Dendritic cell treated with granulocyte-macrophage colony-stimulating factor and Interleukin-4, amounts not matched to agents 40 ng/mL and 50 ng/mL, for 4 days (primary cell): ENCODE results near the gene METTL27.
"Not testable (repeated sequence)": the region's sequence is repeated elsewhere in the genome, so short reads cannot be mapped to it uniquely, and the experiment has no call there.

Source experiments
- H3K27ac Mint-ChIP-seq: one replicate; pipeline ENCODE4 v1.8.0; 2022; ENCODE audit warnings: mild to moderate bottlenecking, mixed read lengths
- H3K27me3 Mint-ChIP-seq: one replicate; pipeline ENCODE4 v1.8.0; 2022; ENCODE audit warnings: mild to moderate bottlenecking, mixed read lengths
- H3K36me3 Mint-ChIP-seq: one replicate; pipeline ENCODE4 v1.8.0; 2022; ENCODE audit warnings: low read depth, mixed read lengths
- H3K4me1 Mint-ChIP-seq: one replicate; pipeline ENCODE4 v1.8.0; 2022; ENCODE audit warnings: low read depth, mixed read lengths
- H3K4me3 Mint-ChIP-seq: one replicate; pipeline ENCODE4 v1.8.0; 2022; ENCODE audit warnings: mild to moderate bottlenecking, moderate library complexity, mixed read lengths
- H3K9me3 Mint-ChIP-seq: one replicate; pipeline ENCODE4 v1.8.0; 2022; ENCODE audit warnings: mixed read lengths
- intact Hi-C: fragments of 100-400 bp; cut with micrococcal nuclease; formaldehyde crosslinking; loops from one replicate; pipeline ENCODE4 v1.15.0; 2022

Gene METTL27

DNA sequence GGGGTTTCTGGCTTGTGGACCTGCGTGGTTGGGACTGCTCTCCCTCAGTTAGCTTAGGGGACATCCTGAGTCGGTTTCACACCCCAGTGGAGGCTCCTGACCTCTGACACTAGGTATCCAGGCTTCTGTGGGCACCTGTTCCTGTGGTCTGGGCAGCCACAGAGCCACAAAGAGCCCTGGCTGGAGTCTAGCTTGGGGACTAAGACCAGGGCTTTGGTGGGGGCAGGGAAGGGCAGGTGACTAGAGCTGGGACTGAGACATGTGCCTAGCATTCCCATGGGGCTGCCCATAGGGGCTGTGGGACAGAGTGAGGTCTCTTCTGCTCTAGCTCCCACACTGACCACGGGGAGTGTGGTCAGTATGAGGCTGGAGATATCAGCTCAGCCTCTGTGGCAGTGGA, 14.6 kb upstream of the METTL27 start:
- H3K4me1 Mint-ChIP-seq = peaks cover 15% of the 10 kb centered on the region
- H3K27me3 Mint-ChIP-seq = peaks cover 61% of the 10 kb centered on the region
- H3K27ac Mint-ChIP-seq = no peak overlapping the region
- no peak overlapping the region for H3K4me3 Mint-ChIP-seq
- no peaks in the 10 kb centered on the region for H3K9me3 Mint-ChIP-seq
- intact Hi-C loops = loop anchor here (10.0 kb wide), 2 partner anchors 112 to 232 kb away; partner anchors contain the start of gene MLXIPL
- no peaks in the 10 kb centered on the region for H3K36me3 Mint-ChIP-seq

DNA sequence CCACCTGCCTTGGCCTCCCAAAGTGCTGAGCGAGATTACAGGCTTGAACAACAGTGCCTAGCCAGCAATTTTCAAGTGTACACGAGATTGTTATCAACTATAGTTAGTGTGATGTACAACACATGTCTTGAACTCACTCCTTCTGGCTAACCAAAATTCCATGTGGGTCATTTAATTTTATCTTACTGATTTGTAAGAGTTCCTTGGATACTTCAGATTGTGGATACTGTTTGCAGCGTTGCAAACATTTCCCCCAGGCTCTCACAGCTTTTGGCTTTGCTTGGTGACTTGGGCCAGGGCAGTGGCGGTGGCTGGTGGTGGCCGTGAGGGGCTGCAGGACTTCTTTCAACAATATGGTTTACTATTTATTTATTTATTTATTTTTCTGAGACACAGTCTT, 10.2 kb upstream of the METTL27 start:
- no peaks in the 10 kb centered on the region for H3K36me3 Mint-ChIP-seq
- peaks cover 41% of the 10 kb centered on the region for H3K27me3 Mint-ChIP-seq
- intact Hi-C loops = loop anchor here (10.0 kb wide), 2 partner anchors 108 to 228 kb away; partner anchors contain the start of gene MLXIPL
- H3K4me3 Mint-ChIP-seq = no peak overlapping the region
- H3K27ac Mint-ChIP-seq = peak overlapping the region; percentile 71
- H3K4me1 Mint-ChIP-seq = peaks cover 57% of the 10 kb centered on the region
- H3K9me3 Mint-ChIP-seq = no peaks in the 10 kb centered on the region

DNA sequence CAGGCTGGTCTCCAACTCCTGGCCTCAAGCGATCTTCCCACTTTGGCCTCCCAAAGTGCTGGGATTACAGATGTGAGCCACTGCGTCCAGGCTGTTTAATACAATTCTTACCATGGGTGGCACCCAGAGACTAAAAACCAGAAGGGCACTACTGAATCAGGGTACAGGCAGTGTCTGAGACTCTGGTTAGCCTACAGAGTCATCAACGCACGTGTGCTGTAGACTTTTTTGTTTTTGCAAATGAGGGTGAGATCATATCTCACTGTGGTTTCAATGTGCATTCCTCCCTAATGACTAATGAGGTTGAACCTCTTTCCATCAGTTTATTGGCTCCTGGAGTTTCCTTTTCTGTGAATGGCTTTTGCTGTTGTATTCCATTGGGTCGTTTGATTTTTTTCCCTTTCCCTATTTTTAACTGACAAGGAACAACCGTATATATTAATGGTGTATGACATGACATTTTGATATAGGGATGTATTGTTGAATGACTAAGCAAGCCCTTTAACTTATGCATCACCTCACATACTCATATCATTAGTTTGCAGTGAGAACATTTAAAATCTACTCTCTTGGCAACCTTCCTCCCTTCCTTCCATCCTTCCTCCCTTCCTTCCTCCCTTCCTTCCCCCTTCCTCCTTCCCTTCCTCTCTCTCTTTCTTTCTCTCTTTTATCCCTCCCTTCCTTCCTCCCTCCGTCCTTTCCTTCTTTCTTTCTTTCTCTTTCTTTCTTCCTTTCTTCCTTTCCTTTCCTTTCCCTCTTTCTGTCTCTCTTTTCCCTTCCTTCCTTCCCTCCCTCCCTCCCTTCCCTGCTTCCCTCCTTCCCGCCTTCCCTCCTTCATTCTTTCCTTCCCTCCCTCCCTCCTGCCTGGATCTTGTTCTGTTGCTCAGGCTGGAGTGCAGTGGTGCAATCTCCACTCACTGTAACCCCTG, 9.4 kb upstream of the METTL27 start:
- no peaks in the 10 kb centered on the region for H3K36me3 Mint-ChIP-seq
- peaks cover 34% of the 10 kb centered on the region for H3K27me3 Mint-ChIP-seq
- intact Hi-C loops = loop anchor here (10.0 kb wide), 2 partner anchors 107 to 227 kb away; partner anchors contain the start of gene MLXIPL
- peaks cover 62% of the 10 kb centered on the region for H3K4me1 Mint-ChIP-seq
- H3K4me3 Mint-ChIP-seq = no peak overlapping the region
- no peaks in the 10 kb centered on the region for H3K9me3 Mint-ChIP-seq
- peak overlapping the region; percentile 71 for H3K27ac Mint-ChIP-seq

DNA sequence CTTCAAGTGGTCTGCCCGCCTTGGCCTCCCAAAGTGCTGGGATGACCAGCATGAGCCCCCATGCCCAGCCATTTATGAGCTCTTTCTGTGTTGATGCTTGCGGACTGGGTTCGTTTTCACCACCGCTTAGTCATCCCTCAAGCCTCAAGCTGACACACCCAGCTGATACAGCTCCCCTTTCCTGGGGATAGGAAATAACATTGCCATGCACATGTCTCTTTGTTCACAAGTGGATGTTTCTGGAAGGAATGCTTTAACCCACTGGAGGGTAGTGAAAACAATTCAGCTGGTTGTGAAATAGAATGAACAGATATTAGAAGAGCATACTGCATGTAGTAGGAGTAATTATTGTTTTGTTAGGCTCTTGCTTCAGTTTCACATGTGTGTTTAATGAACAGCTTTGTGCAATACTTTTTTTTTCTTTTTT, 8.5 kb upstream of the METTL27 start:
- intact Hi-C loops = loop anchor here (10.0 kb wide), 2 partner anchors 106 to 226 kb away; partner anchors contain the start of gene MLXIPL
- no peak overlapping the region for H3K4me3 Mint-ChIP-seq
- peaks cover 68% of the 10 kb centered on the region for H3K4me1 Mint-ChIP-seq
- H3K27ac Mint-ChIP-seq = peak overlapping the region; percentile 71
- no peaks in the 10 kb centered on the region for H3K36me3 Mint-ChIP-seq
- no peaks in the 10 kb centered on the region for H3K9me3 Mint-ChIP-seq
- peaks cover 25% of the 10 kb centered on the region for H3K27me3 Mint-ChIP-seq

DNA sequence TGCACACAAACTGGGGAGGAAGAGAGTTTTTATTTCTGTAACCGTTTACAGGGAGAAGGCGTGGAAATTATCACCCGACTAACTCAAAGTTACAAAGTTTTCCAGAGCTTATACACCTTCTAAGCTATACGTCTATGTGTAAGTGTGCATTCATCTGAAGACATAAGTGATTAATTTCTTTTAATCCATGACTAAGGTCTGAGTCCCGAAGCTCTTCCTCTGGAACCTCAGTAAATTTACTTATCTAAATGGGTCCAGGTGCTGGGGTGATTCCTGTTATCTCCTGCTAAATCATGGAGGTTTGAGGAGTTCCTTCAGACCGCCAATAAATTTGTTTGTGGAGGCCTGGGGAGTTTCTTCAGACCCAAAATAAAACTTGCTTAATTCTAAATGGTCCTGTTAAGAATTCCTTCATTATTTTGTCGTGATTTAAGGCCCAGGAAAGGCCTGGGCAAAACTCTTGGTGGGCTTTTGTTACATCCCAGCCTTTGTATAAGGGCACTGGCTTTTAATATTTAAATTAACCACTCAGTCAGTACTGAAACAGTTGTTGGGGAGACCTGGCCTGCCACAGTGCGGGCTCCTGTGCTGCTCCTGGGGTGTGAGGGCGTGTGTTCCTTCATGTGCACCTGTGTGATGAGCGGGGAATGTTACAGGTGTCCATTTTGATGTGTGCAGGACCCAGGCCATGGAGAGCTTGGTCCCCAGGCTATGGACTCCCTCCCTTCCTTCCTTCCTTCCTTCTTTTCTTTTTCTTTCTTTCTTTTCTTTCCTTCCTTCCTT, 5.8 kb upstream of the METTL27 start:
- peaks cover 5% of the 10 kb centered on the region for H3K27me3 Mint-ChIP-seq
- H3K4me1 Mint-ChIP-seq = peaks cover 86% of the 10 kb centered on the region
- intact Hi-C loops = no loop called here
- H3K27ac Mint-ChIP-seq = peak overlapping the region; percentile 71
- H3K4me3 Mint-ChIP-seq = no peak overlapping the region
- H3K9me3 Mint-ChIP-seq = no peaks in the 10 kb centered on the region
- H3K36me3 Mint-ChIP-seq = no peaks in the 10 kb centered on the region

DNA sequence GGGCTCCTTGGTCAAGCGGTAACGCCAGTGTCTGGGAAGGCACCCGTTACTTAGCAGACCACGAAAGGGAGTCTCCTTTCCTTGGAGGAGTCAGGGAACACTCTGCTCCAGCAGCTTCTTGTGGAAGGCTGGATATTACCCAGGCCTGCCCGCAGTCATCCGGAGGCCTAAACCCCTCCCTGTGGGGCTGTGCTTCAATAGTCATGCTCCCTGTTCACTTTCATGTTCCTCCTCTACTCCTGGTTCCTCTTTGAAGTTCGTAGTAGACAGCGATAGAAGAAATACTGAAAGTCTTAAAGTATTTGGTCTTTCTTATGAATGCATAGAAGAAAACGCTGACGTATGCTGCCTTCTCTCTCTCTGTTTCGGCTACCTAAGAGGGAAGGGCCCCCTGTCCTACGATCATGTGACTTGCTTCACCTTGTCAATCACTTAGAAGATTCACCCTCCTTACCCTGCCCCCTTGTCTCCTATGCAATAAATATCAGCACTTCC, 3.4 kb upstream of the METTL27 start:
- H3K27me3 Mint-ChIP-seq, intact Hi-C loops, H3K9me3 Mint-ChIP-seq: not testable (repeated sequence)
- peak overlapping the region; percentile 85 for H3K27ac Mint-ChIP-seq
- peaks cover 17% of the 10 kb centered on the region for H3K36me3 Mint-ChIP-seq
- peaks cover 84% of the 10 kb centered on the region for H3K4me1 Mint-ChIP-seq
- peak overlapping the region; percentile 25 for H3K4me3 Mint-ChIP-seq

DNA sequence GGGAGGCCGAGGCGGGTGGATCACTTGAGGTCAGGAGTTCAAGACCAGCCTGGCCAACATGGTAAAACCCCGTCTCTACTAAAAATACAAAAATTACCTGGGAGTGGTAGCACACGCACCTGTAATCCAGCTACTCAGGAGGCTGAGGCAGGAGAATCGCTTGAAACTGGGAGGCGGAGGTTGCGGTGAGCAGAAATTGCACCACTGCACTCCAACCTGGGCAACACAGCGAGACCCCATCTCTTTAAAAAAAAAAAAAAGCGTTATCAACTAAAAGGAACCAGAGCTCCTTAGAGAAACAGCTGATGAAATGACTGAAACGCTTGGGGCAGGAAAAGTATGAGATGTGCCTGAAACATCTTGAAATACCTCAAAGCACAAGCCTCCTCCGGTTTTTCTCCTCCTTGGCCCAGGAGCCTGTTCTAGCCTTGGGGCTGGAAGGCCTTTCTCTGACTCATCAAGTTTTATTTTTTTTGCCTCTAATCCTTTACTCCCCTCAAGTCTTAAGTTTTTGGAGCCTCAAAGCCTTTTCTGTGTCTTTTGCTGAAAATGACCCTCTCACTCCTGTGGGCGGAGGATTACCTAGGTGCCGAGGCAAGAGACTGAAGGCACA, 2.6 kb upstream of the METTL27 start:
- Mint-ChIP-seq H3K27ac (peak overlapping the region; percentile 85), H3K27me3 (peaks cover 6% of the 10 kb centered on the region), H3K4me1 (peaks cover 82% of the 10 kb centered on the region), H3K9me3 (no peaks in the 10 kb centered on the region), H3K4me3 (no peak overlapping the region), H3K36me3 (peaks cover 25% of the 10 kb centered on the region)
- intact Hi-C loops = no loop called here

DNA sequence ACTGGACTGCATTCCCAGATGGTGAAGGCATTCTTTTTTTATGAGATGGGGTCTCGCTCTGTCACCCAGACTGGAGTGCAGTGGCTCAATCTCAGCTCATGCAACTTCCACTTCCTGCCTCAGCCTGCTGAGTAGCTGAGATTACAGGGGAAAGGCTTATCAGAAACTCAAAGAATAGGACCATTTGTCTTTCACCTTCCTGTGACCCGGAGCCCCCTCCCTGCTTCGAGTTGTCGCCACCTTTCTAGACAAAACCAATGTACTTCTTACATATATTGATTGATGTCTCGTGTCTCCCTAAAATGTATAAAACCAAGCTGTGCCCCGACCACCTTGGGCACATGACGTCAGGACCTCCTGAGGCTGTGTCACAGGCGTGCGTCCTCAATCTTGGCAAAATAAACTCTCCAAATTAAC, 1.8 kb upstream of the METTL27 start:
- intact Hi-C loops = no loop called here
- Mint-ChIP-seq H3K4me3 (peak overlapping the region; percentile 0), H3K27ac (peak overlapping the region; percentile 85)

DNA sequence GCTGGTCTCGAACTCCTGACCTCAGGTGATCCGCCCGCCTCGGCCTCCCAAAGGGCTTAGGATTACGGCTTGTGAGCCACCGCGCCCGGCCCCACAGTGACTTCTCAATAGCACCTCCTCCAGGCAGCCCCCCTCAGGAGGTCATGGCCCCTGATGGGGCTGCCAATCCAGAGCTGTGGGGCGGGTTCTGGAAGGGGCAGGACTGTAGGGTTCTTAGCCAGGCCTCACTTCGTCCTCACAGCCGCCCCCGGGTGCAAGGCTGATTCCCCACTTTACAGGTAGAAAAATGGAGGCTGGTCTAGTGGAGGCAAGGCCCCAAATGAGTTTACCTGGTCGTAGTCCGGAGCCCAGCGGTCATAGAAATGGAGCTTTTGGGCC, 638 bp downstream of the METTL27 start:
- peaks cover 34% of the 10 kb centered on the region for H3K36me3 Mint-ChIP-seq
- peak overlapping the region; percentile 85 for H3K27ac Mint-ChIP-seq
- intact Hi-C loops = no loop called here
- peaks cover 78% of the 10 kb centered on the region for H3K4me1 Mint-ChIP-seq
- peaks cover 25% of the 10 kb centered on the region for H3K27me3 Mint-ChIP-seq
- no peaks in the 10 kb centered on the region for H3K9me3 Mint-ChIP-seq
- H3K4me3 Mint-ChIP-seq = peak overlapping the region; percentile 92

More for the DNA sequence above, 1.8 kb upstream of the METTL27 start:
- Mint-ChIP-seq H3K4me1 (peaks cover 82% of the 10 kb centered on the region), H3K27me3 (peaks cover 12% of the 10 kb centered on the region), H3K36me3 (peaks cover 33% of the 10 kb centered on the region), H3K9me3 (no peaks in the 10 kb centered on the region)

DNA sequence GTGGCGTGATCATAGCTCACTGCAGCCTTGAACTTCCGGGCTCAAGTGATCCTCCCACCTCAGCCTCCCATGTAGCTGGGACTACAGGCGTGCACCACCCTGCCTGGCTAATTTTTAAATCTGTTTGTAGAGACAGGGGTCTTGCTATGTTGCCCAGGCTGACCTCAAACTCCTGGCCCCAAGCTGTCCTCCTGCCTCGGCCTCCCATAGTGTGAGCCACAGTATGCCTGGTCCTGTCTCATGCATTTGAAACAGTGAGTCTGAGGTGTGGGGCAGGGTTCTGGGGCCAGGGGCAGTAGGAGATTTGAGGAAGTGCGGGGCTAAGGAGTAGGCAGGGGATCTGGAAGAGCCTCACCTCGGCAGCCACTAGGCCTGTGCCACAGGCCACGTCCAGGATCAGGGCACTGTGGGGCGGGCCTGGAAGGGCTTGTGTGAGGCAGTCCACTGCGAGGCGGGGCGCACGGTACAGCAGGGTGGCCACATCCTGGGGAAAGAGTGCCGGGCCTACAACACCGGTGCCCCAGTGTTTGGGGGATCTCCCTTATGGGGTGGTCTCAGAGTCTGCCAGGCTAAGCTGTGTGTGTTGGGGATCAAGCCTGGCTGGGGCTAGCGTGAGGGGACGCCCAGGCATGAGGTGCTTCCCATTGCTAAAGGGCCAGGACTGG, 1.5 kb downstream of the METTL27 start:
- Mint-ChIP-seq H3K4me1 (peaks cover 70% of the 10 kb centered on the region), H3K9me3 (no peaks in the 10 kb centered on the region), H3K4me3 (peak overlapping the region; percentile 92), H3K36me3 (peaks cover 34% of the 10 kb centered on the region), H3K27ac (peak overlapping the region; percentile 85), H3K27me3 (peaks cover 25% of the 10 kb centered on the region)
- intact Hi-C loops = no loop called here

DNA sequence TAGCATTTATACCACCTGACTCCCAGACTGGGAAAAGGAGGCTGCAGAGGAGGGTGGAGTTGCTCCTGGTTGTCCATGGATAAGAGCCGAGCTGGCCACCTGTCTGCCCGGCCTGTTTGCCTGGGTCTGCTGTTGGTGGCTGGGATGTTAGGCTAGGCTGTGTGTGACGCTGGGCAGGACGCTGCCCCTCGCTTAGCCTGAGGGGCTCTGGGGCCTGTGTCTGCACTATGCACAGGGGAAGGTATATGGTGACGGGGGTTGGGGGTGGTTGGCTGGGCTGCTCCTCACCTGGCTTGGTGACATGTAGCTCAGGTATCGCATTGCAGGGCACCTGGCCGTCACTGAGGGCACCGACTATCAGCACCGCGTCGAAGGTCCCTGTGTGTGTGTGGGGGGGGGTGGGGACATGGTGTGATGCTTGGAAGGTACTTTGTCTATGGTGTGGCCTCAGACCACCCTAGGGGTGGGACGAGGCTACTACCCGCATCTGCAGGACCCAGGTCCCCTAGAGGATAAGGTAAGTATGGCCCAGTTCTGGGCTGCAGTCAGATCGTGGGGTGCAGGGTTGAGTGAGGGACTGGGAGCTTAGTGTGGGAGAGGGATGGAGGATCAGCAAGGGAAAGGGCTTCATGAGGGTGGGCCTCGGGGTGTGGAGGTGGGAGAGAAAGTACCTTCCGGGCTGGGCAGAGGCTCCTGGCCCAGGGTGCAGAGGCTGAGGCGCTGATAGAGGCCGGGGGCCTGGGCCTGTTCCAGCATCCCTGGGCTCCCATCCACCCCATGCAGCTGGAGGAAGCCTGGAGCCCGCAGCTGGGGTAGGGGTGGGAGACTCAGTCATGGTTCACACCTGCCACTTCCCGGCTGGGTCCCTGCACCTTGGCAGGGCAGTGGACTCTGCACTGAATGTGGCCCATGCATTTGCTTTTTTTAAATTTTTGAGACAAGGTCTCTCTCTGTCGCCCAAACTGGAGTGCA, 2.3 kb downstream of the METTL27 start:
- intact Hi-C loops = no loop called here
- Mint-ChIP-seq H3K27me3 (peaks cover 25% of the 10 kb centered on the region), H3K27ac (peak overlapping the region; percentile 85)

DNA sequence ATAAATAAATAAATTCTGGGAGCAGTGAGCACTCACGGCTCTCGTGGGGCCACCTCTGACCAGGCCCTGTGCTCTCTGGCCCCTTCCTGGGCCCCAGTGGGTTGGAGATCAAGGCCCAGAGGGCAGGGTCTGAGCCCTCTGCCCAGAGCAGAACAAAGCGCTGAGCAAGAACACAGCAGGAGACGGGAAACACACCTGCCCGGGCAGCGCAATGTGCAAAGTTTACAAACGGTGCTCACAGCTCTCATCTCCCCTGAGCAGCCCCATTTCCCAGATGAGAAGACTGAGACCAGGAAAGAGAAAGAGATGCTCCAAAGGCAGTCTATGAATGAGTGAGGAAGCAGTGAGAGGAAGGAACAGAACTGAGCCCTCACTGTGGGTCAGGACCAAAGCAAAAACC, 3.0 kb downstream of the METTL27 start:
- peaks cover 57% of the 10 kb centered on the region for H3K4me1 Mint-ChIP-seq
- H3K4me3 Mint-ChIP-seq = no peak overlapping the region
- intact Hi-C loops = no loop called here
- no peaks in the 10 kb centered on the region for H3K9me3 Mint-ChIP-seq
- H3K27me3 Mint-ChIP-seq = peaks cover 25% of the 10 kb centered on the region
- no peak overlapping the region for H3K27ac Mint-ChIP-seq
- H3K36me3 Mint-ChIP-seq = peaks cover 34% of the 10 kb centered on the region

More for the DNA sequence above, 2.3 kb downstream of the METTL27 start:
- Mint-ChIP-seq H3K36me3 (peaks cover 34% of the 10 kb centered on the region), H3K9me3 (no peaks in the 10 kb centered on the region), H3K4me1 (peaks cover 62% of the 10 kb centered on the region), H3K4me3 (no peak overlapping the region)
